ENCODE measurements around the gene USP3. TPM values are rescaled to one million over a fixed set of nuclear protein-coding genes. Genes with fewer than 3 reads are reported as not detected.
A peak's percentile ranks its signal among the peaks of the same experiment; 100 is the strongest.

USP3 gene
- total RNA-seq, 4 donors from 2014 or later: 26.5 to 96.3 (median 65.8) TPM

GRCh38 chr15:63606308-63606707 lies 101.9 kb downstream of the USP3 start:
- intact Hi-C loops (cut with DNase I; ENCODE audit: low total_unique reads): no loop called here
- no peak for DNase-seq
- Histone ChIP-seq H3K4me3 (no peak overlapping the region), H3K9me3 (no peaks in the 10 kb centered on the region), H3K27me3 (no peaks in the 10 kb centered on the region), H3K27ac (peak overlapping the region; percentile 5 to 31), H3K36me3 (no peaks in the 10 kb centered on the region), H3K4me1 (peaks cover 1 to 8% of the 10 kb centered on the region in 2 donors)
- TF ChIP-seq POLR2A (IDR thresholded peaks at IDR 0.05) (no peak), CTCF (IDR thresholded peaks at IDR 0.05) (no peak)

GRCh38 chr15:63608989-63609388 lies 104.6 kb downstream of the USP3 start:
- peak overlapping the region; percentile 80 for H3K27ac ChIP-seq
- no peak for DNase-seq
- H3K4me3 ChIP-seq: no peak overlapping the region
- intact Hi-C loops (cut with DNase I; ENCODE audit: low total_unique reads): no loop called here
- H3K4me1 ChIP-seq: peaks cover 4 to 14% of the 10 kb centered on the region in 2 donors
- no peaks in the 10 kb centered on the region for H3K9me3 ChIP-seq
- H3K27me3 ChIP-seq: no peaks in the 10 kb centered on the region
- no peaks in the 10 kb centered on the region for H3K36me3 ChIP-seq
- no peak for TF ChIP-seq POLR2A (IDR thresholded peaks at IDR 0.05)
- no peak for TF ChIP-seq CTCF (IDR thresholded peaks at IDR 0.05)

GRCh38 chr15:63609448-63609847 lies 105.1 kb downstream of the USP3 start:
- peaks cover 4 to 14% of the 10 kb centered on the region in 2 donors for H3K4me1 ChIP-seq
- H3K27me3 ChIP-seq: no peaks in the 10 kb centered on the region
- no peaks in the 10 kb centered on the region for H3K9me3 ChIP-seq
- peak overlapping the region; percentile 80 for H3K27ac ChIP-seq
- H3K36me3 ChIP-seq: no peaks in the 10 kb centered on the region
- DNase-seq: no peak
- intact Hi-C loops (cut with DNase I; ENCODE audit: low total_unique reads): no loop called here
- TF ChIP-seq CTCF (IDR thresholded peaks at IDR 0.05) (no peak), POLR2A (IDR thresholded peaks at IDR 0.05) (no peak)
- no peak overlapping the region for H3K4me3 ChIP-seq

GRCh38 chr15:63610209-63610841 lies 105.9 kb downstream of the USP3 start:
- no peaks in the 10 kb centered on the region for H3K27me3 ChIP-seq
- H3K27ac ChIP-seq: peak overlapping the region; percentile 80
- no peaks in the 10 kb centered on the region for H3K36me3 ChIP-seq
- no peaks in the 10 kb centered on the region for H3K9me3 ChIP-seq
- TF ChIP-seq POLR2A (IDR thresholded peaks at IDR 0.05): no peak
- peak; percentile 64 to 81 (median 70) for TF ChIP-seq CTCF (IDR thresholded peaks at IDR 0.05)
- DNase-seq: peak; percentile 73 to 81
- no peak overlapping the region for H3K4me3 ChIP-seq
- intact Hi-C loops (cut with DNase I; ENCODE audit: low total_unique reads): no loop called here
- peaks cover 4 to 14% of the 10 kb centered on the region in 2 donors for H3K4me1 ChIP-seq

- Histone ChIP-seq H3K9me3 (no peaks in the 10 kb centered on the region), H3K27ac (peak overlapping the region; percentile 80), H3K27me3 (no peaks in the 10 kb centered on the region), H3K4me1 (peaks cover 4 to 14% of the 10 kb centered on the region in 2 donors), H3K36me3 (no peaks in the 10 kb centered on the region), H3K4me3 (no peak overlapping the region)
- intact Hi-C loops (cut with DNase I; ENCODE audit: low total_unique reads): no loop called here
- DNase-seq: no peak
- no peak for TF ChIP-seq POLR2A (IDR thresholded peaks at IDR 0.05)
- no peak for TF ChIP-seq CTCF (IDR thresholded peaks at IDR 0.05)
Measured at GRCh38 chr15:63611177-63611576, 106.8 kb downstream of the USP3 start.
